NCI-H345 treated with DMSO at 0.1 percent for 48 hours (cell line): ENCODE data around the gene TMX1.

Experiments
- DNase-seq: peaks from one replicate; lab custom pipeline; 2025; ENCODE audit not compliant: unreplicated experiment; lab: John Stamatoyannopoulos, UW

TMX1 gene

DNA sequence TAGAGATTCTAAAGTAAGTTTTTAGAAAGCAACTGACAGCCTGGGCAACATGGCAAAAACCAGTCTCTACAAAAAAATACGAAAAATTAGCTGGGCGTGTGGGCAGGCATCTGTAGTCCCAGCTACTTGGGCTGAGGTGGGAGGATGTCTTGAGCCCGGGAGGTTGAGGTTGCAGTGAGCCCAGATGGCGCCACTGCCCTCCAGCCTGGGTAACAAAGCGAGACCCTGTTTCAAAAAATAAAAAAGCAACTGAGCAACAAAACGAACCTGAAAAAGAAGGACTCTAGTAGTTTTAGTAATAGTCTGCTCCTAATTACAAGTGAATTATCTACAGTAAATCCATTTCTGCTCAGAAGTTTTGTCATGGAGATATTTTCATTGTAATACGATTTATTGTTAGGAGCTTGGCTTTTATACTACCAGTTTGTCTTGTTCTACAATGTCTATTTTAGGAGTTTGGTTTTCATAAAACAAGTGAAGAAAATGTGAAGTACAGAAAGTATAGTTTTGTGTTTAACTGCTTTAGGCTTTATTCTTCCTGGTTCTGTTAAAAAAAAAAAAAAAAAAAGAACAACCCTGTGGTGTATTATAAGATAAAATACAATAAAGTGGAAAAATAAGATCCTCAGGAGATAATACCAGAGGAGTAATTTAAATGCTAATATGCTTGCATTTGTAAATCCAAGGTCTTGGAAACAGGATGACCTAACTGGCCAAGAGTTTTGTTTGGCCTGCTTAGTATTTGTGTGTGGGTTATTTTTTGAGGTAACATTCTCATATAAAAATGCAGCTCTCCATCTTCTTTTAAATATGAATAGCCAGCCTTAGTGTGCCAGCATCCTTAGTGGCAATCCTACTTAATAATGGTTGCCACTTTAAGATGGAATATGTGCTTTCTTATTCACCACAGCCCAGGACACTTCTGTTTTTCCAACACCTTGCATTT is 2.8 kb downstream of the TMX1 start:
- DNase-seq, result no peak

DNA sequence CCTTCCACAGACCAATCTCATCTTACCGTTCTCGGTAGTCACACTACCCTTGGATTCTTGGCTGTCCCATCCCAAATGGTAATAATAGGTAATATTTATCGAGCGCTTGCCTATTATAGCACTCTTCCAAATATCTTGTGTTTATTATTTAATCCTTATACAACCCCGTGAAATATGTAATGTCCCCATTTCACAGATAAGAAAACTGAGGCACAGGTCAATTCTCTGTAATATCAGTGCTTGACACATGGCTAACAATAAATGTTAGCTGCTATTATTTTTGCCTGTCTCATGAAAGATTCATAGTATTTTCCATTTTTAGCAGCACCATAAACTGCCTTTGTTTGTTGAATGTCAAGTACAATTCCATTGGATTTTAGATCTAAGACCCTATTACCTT is 4.5 kb downstream of the TMX1 start:
- no peak for DNase-seq

DNA sequence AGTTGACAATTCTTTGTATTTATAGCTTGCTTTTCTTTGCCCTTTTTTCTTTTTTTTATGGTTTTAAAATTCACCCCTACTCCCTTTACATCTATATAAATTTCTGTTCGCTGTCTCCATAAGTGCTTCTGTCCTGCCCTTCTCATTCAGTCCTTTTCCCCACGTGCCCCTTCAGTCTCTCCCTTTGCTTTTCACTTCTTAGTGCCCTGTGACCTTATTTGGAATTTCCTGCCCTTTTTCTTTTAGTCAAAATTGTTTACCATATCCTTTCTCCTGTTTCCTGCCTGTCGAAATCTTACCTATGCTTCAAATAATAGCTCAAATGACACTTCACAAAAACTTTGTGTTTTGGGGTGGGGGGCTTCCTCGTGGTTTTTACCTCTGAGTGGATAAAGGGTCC is 6.0 kb downstream of the TMX1 start:
- no peak for DNase-seq

DNA sequence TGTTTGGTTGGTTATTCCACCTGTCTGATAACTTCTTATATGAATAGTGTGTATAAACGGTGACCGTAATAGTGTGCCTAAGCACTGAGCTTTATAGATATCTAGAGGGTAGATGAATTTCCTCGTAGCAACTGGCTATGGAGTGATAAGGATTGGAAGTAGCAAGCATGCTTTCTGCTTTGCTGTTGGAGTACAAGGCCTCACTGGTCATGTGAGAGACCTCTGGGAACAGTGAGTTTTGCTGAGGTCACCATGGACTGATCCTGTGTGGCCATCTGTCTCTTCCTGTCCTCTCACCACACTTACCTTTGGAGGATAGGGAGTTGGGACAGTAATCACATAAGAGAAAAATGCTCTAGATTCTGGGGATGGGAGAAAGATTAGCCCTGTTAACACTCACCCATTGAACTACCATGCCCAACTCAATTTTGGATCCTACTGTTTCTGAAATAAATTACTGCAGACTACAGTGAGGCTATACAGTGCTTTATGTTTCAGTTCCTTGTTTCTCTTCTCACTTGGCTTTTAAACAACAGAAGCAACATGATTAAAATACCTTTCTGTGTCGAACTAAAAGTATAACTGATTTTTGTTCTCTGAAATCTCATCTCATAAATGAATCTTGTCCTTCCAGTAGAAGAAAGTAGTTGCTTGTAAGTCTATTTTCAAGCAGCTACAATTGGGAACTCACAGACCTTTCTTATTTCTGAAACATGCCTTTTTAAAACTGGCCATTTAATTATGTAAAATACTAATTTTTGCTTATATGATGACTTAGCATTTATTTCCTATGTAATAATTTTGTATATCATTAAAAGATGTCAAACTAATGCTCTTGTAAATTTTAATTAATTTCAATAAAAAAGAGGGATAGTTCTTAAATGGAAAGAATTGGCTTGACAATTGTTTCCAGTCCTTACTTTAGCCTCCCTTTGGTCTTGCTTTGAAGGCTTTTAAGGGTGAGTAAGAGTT is 8.3 kb downstream of the TMX1 start:
- DNase-seq, result no peak

DNA sequence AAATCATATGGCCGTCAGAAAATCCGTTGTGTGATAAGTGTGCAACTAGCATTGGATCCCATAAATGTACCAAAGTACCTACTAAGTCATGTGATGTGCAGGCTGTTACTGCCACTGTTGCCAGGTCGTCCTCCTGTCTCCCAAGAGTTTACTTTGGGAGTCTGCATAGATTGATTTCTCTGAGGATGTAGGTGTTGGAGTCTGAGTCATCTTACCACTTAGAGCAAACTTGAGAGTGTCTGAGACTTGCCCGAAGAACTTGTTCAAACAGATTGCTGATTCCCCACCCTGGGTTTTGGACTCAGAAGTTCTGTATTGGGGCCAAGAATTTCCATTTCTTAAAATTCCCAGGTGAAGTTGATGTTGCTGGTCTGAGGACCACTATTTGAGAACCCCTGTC is 11.4 kb downstream of the TMX1 start:
- DNase-seq, result no peak

DNA sequence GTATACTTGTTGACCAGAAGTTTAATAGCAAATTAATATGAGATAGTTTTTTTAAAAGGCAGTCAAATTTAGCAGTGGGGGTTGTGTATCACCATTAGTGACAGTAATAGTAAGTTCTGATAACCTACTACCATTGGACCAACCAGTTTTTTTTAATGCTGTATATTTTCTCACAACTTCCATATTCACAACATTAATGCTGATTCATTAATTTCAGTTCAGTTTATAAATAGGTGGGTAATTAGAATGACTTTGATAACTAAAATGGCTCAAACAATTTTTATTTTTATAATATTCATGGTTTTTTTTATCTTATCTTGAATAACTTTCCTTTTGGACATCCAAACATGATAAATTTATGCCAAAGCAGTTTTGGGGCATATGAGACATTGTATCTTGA is 13.8 kb downstream of the TMX1 start:
- DNase-seq, result no peak

DNA sequence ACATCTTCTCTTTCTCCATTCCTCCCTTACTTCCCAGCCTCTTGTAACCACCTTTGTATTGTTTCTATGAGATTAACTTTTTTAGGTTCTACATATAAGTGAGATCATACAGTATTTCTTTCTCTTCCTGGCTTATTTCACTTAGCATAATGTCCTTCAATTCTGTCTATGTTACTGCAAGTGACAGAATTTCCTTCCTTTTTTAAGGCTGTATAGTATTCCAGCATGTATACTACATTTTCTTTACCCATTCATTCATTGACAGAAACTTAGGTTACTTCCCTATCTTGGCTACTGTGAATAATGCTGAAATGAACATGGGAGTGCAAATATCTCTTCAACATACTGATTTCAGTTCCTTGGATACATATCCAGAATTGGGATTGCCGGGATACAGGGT is 18.2 kb downstream of the TMX1 start:
- DNase-seq, result no peak

DNA sequence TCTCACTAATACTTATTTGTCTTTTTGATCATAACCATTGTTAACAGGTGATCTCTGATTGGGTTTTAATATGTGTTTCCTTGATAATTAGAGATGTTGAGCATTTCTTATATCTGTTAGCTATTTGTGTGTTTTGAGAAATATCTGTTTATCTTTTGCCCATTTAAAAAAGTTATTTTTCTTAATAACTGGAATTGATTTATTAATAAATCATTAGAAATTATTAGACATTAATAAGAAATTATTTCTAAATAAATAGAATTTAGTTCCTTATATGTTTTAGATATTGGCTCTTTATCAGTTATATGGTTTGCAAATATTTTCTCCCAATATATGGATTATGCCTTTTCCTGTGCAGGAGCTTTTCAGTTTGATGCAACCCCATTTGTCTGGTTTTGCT is 18.7 kb downstream of the TMX1 start:
- no peak for DNase-seq

DNA sequence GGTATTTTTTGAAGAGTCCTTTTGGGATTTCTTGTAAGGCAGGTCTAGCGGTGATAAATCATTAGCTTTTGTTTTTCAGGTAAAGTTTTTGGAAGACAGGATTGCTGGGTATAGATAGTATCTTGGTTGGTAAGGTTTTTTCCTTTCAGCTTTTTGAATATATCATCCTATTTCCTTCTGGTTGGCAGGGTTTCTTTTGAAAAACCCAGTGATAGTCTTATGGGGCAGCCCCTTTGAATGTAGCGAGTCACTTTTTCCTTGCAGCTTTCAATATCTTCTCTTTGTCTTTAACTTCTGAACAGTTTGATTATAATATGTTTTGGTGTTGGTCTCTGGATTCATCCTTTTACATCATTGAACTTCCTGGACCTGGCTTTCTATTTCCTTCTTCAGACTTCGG is 20.2 kb downstream of the TMX1 start:
- DNase-seq, result no peak

DNA sequence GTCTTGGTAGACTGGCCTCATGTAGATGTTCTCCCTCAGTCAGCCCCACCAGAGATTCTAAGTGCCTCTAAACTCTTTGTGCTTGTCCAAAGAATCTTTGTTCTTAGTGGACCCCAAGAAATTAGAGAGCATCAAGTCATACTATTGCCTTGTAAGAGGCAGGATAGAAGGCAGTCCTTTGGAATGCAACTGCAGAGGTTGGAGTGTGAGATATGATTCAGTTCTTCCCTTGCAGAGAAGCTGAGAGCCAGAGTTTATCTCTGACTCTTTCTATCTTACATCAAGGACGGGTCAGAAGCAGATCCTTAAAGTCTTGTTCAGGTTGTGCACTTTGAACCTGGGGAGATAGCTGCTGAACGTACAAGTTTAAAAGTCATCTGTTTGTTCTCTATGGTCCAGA is 21.1 kb downstream of the TMX1 start:
- no peak for DNase-seq

DNA sequence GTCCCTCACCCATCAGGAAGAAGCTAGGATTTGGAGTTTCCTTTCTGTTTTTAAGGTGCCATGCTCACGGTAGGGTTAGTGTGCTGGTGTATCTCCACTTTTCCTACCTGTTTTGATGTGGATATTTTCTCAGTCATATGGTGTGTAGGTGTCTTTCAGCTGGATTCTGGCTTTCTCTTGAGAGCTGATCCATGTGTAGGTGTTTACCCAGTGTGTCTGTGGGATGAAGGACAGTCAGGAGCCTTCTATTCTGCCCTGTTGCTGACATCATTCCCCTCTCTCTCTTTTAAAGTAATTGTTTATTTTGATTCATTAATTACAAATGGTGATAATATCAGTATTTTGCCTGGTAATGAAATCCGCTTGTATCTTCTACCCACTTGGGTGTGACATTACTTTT is 22.8 kb downstream of the TMX1 start:
- no peak for DNase-seq

DNA sequence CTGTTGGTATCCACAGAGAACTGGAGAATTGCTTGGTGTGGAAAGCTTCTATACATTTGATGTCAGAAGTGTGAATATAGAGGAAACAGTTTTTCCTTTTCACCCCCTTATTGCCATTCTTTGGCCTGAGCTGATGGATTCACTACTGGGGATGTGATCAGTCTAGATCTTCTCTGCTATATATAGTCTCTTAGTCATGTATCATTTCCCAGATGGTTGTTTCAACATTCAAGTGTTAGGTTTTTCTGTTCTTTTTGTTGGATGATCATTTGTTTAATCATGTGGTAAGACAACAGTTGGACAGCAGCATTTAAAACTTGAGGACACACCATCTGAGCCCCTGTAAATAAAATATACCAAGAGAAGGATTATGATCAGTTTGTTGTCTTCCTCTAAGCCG is 29.6 kb downstream of the TMX1 start:
- DNase-seq, result no peak

DNA sequence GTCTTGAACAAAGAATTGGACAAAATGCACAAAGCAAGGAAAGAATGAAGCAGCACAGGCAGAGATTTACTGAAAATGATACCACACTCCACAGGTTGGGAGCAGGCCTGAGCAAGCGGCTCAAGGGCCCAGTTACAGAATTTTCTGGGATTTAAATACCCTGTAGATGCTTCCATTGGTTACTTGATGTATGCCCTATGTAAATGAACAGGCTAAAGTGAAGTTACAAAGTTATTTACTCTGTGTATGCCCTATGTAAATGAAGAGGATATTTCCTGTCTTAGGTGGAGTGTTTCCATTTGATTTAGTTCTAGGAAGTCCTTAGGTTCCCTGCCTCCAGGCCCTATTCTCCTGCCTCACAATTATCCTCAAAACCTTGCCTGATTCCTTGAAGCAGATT is 36.6 kb downstream of the TMX1 start:
- no peak for DNase-seq

DNA sequence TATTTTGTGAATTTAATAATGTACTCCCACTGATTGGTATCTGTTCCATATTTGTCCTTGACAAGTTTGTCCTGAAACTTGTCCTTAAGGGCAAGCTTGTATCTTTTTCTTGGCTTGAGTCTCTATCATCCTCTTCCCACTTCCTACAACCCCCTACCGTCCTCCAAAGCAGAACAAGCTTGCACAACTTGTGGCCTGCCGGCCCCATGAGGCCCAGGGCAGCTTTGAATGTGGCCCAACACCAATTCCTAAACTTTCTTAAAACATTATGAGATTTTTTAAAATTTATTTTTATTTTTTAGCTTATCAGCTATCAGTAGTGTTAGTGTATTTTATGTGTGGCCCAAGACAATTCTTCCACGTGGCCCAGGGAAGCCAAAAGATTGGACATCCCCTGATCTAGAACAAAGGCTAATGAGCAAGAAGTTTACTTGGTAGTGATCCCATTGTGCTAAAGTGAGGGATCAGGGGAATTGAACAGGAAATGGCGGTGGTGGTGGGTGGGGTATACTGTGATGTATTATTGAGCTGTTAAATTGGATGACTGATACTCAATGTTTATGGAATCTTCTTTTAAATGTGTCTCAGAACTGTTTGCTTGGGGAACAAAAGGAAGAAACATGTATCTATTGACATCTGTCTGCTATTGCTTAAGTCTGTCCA is 37.8 kb downstream of the TMX1 start:
- no peak for DNase-seq

DNA sequence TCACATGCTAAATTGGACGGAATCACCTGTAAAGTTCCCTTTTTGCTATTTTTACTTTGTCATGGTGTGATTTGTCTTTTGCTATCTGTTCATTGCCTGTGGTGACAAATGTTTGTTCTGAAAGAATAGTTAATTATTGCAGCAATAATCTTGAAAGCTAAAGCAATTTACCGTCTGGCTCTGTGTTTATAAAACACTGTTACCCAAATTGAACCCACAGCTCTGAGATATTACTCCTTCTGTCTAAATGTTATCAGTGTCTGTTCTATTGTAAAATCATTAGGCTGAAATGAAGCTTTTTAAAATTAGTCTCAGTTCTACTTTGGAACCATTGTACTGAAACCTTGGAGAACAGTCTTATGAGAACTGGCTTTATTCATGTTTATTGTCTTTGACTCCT is 42.5 kb downstream of the TMX1 start:
- DNase-seq, result no peak

DNA sequence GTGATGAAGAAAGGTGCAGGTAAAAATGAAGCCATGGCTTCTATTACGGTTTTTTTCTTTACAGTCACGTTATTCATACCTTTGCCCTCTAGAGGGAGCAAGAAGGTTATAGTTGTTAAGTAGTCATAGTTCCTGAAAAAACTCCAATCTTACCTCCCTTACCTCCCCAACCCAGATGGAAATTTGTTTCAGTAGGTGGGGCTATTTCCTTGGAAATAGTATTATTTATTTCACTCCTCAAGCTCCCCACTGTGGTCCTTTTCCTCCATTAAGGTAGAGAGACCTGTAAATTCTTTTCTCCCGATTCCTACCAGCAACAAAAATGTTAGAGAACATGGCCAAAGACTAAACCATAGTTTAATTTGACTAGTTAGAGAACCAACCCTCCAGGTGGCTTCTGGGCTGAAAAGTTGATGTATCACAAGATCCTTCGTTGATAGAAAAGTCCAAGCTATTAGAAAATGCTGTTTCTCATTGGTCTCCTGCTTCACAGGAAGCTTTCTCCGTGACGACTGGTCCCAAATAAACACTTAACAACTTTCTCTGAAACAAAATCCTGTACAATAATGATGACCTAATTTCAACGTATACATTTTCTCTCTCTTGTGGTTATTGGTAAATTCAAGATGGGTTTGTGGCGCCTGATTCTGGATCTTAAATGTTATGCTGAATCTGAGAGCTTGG is 43.5 kb downstream of the TMX1 start:
- peak; percentile 83 for DNase-seq

DNA sequence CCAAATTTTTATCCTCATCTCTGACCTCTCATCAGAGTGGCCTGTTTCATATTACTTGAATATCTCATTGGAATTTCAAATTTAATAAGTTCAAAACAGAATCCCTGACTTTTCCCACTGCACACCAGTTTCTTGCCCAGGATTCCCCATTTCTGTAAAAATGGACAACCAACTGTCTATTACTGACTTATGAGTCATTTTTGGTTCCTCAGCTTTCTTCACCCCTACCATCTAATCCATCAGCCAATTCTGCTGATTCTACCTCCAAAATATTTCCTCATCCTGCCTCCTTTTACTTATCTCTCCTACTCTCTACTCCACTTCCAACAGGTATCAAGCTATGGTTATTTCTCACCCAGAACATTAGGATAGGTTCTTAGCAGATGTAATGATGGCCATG is 44.2 kb downstream of the TMX1 start:
- DNase-seq, result no peak

DNA sequence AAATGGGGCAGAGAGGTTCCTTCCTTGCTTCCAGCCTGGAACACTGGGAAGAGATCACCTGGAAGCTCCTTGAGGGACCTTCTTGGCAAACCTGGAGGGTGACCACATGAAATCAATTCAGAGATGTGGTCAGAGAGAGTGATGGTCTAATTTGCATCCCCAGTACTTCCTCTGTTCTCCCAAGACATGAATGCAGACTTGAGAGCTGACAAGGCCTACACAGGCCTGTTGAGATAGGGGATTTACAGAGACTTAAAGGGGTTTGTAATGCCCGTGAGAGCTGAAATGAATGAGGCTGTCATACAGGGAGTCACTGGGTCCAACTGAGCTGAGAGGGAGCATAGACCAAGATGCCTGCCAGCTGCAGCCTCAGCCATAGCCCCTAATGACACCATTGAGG is 45.1 kb downstream of the TMX1 start:
- DNase-seq, result no peak

DNA sequence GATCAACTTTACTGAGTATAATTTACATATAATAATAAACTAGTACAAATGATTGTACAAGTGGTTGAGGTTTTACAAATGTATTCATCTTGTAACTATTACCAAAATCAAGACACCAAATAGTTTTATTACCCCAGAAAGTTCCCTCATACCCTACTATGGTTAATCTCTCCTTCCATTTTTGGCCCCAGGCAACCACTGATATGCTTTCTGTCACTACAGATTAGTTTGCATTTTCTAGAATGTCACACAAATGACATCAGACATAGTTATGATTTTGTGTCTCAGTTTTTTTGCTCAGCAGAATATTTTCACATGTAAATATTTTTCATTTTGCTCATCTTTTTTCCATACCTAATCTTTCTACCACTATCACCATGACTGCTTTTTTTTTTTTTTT is 49.1 kb downstream of the TMX1 start:
- no peak for DNase-seq

DNA sequence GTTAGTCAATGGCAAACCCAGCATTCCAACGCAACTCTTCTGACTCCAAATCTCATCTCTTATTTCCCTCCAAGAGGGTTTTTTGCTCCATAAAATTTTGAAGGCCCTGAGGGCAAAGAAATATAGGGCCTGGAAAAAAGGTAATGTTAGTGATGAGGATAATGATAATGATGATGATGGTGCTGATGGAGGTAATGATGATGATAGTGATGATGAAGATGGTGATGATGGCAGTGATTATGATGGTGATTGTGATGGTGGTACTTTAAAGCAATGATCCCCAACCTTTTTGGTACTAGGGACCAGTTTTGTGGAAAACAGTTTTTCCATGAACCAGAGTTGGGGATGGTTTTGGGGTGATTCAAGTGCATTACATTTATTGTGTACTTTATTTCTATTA is 50.1 kb downstream of the TMX1 start:
- no peak for DNase-seq

DNA sequence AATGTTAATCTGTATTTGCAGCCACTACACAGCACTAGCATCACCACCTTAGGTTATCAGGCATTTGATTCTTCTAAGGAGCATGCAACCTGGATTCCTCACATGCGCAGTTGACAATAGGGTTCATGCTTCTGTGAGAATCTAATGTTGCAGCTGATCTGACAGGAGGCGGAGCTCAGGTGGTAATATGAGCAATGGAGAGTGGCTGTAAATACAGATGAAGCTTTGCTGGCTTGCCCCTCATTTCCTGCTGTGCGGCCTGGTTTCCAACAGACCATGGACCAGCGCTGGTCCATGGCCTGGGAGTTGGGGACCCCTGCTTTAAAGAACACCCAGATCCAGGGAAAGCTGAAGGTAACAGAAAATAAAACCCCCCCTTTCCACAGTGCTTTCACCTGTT is 51.0 kb downstream of the TMX1 start:
- no peak for DNase-seq
